ENCODE measurements around the gene SPRY4.

- TF ChIP-seq PKNOX1 (IDR thresholded peaks at IDR 0.05) (no peak), ARNT (IDR thresholded peaks at IDR 0.05) (no peak), ZNF384 (IDR thresholded peaks at IDR 0.05) (no peak), FOXK2 (IDR thresholded peaks at IDR 0.05) (no peak), LEF1 (IDR thresholded peaks at IDR 0.05; ENCODE audit: borderline replicate concordance) (no peak), TARDBP (IDR thresholded peaks at IDR 0.05) (no peak), NFRKB (IDR thresholded peaks at IDR 0.05) (no peak), FOXM1 (IDR thresholded peaks at IDR 0.05; ENCODE audit: borderline replicate concordance) (no peak), SP1 (IDR thresholded peaks at IDR 0.05) (no peak), ELF4 (IDR thresholded peaks at IDR 0.05) (no peak), HDGF (IDR thresholded peaks at IDR 0.05; ENCODE audit: borderline replicate concordance) (no peak), BHLHE40 (IDR thresholded peaks at IDR 0.05; ENCODE audit: borderline replicate concordance) (no peak), CTBP1 (IDR thresholded peaks at IDR 0.05; ENCODE audit: borderline replicate concordance) (no peak), FOXA1 (IDR thresholded peaks at IDR 0.05) (no peak)
These were observed 18.7 kb upstream of the SPRY4 start for GRCh38 chr5:142343531-142343930.
